NCI-H1105 treated with DMSO at 0.1 percent for 48 hours (cell line): ENCODE results near the gene ZNF675.
"Not testable (repeated sequence)": the region's sequence is repeated elsewhere in the genome, so short reads cannot be mapped to it uniquely, and the experiment has no call there.

Experiments
- DNase-seq: peaks from one replicate; lab custom pipeline; 2025; lab: John Stamatoyannopoulos, UW

The ZNF675 gene

DNA sequence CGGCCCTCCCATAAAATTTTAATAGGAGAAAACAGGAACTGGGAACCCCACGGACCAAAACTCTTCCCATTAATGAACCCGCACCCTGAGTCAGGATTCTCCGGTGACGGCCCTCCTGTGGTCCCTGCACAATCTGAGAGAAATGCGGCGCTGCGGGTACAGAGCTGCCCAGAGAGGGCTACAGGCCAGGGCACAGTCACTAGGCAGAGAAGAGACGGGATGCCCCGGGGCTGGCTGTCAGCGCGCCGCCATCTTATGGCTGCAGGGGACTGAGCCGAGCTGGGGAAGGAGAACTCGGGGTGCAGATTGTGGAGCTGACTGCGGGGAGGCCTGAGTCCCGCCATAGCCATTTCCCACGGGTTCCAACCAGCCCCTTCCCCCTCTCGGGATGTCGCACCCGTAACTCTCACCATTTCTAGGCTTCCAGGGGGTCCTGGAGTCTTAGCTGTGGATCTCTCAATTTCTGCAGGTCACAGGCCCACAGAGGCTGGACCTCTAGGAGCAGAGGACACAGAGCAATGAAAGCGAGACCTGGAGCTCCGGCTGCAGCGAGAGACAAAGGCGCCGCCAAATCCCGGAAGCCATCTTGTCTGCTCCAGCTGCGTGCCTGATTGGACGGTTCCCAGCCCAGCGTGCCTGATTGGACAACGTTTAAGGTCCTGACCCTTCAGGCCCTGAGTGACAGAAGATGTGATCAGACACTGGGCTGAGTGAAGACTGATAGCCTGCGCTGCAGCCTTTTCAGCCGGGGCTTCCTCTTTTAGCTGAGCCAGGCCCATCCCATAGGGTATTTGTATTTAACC, at the start of gene ZNF675:
Gene ZNF675 (minus strand): TSS at position 592 of the 803 bp plus-strand sequence. CDS start 179 bp downstream, at position 413.
- DNase-seq: peak; percentile 93

DNA sequence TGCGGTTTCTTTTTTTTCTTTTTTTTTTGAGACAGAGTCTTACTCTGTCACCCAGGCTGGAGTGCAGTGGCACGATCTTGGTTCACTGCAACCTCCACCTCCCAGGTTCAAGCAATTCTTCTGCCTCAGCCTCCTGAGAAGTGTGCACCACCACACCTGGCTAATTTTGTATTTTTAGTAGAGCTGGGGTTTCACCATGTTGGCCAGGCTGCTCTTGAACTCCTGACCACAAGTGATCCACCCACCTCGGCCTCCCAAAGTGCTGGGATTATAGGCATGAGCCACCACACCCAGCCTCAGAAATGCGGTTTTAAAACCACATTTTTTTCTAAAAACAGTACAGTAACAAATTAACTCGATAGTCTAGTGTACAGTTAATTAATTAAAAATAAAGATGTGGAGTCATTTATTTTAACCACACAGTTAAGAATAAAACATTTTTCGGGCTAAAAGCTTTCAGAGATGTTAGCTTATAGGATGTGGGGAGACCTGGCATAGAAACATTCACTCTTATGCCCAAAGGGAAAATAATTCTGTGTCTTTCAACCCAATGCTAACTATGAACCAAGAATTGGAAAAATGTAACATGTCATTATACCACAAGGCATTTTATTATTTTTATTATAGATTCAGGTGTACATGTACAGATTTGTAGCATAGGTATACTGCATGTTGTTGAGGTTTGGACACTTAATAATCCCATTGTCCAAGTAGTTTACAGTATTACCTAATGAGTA, 43.9 kb upstream of the ZNF675 start:
- not testable (repeated sequence) for DNase-seq

DNA sequence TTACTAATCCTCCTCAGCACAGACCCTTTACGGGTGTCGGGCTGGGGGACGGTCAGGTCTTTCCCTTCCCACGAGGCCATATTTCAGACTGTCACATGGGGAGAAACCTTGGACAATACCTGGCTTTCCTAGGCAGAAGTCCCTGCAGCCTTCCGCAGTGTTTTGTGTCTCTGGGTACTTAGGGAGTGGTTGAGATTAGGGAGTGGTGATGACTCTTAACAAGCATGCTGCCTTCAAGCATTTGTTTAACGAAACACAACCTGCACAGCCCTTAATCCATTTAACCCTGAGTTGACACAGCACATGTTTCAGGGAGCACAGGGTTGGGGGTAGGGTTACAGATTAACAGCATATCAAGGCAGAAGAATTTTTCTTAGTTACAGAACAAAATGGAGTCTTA, 37.1 kb upstream of the ZNF675 start:
- not testable (repeated sequence) for DNase-seq

DNA sequence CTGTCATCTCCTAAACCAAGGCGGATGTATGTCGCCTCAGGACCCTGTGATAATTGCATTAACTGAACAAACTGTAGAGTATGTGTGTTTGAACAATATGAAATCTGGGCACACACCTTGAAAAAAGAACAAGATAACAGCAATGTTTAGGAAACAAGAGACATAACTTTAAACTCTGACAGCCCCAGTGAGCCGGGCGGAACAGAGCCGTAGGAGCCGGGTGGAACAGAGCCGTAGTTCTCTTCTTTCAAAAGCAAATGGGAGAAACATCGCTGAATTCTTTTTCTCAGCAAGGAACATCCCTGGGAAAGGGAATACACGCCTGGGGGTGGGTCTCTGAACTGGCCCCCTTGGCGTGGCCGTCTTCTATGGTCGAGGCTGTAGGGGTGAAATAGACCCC, 31.8 kb upstream of the ZNF675 start:
- no peak for DNase-seq

DNA sequence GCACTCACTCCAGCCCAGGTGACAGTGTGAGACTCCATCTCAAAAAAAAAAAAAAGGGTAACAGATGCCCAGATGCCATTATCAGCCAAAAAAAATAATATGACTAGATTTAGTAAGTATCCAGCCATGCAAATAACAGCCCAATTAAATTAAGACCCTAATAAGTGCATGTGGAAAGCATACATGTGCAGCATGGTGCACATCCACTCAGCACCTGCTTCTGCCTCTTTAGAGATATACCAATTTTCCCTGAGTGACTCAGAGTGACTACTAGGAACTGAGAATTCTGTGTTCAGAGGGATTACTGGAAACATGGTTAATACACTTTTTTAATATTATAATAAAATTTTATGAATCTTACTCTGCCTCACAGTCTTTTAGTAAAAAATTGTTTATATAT, 29.8 kb upstream of the ZNF675 start:
- DNase-seq: no peak

DNA sequence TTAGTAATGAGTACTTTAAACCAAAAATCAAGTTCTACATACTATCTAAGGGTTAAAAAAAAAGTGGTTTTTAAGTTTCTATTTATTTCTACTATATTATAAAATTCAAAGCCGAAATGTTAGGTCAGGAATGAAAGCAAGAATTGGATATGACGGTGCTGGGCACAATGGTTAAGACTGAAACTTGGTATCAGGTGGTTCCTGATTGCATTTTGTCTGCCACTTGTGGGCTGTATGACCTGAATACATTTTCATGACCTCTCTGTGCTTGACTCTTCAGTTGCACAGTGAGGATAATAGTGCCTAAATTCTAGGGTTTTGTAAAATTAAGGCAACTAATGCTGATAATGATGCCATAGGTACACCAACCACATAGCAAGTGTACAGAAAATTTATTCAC, 22.3 kb upstream of the ZNF675 start:
- DNase-seq: no peak

DNA sequence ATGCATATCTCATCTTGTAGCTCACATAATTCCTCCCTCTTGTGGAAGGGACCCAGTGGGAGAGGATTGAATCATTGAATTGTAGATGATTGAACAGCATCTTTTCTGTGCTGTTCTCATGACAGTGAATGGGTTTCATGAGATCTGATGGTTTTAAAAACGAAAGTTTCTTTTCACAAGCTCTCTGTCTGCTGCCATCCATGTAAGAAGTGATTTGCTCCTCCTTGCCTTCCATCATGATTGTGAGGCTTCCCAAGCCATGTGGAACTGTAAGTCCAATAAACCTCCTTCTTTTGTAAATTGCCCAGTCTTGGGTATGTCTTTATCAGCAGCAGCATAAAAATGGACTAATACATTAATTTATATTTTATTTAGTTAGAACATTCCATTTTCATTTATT, 19.6 kb upstream of the ZNF675 start:
- no peak for DNase-seq

DNA sequence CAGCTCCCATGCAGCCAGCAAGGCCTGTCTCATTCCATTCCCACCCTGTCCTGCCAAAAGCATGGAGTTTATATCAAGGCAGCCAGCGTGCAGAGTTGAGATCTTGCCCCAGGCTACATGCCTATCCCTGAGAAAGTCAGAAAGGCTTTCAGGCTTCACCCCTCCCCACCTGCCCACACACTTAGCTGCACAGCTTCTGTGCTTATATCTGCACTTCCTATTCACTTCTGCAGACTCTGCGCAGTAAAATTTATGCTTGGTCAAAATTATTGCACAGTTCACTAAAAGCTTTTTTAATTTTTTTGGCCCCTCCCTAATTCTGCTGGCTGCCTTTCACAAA, 12.5 kb upstream of the ZNF675 start:
- no peak for DNase-seq

DNA sequence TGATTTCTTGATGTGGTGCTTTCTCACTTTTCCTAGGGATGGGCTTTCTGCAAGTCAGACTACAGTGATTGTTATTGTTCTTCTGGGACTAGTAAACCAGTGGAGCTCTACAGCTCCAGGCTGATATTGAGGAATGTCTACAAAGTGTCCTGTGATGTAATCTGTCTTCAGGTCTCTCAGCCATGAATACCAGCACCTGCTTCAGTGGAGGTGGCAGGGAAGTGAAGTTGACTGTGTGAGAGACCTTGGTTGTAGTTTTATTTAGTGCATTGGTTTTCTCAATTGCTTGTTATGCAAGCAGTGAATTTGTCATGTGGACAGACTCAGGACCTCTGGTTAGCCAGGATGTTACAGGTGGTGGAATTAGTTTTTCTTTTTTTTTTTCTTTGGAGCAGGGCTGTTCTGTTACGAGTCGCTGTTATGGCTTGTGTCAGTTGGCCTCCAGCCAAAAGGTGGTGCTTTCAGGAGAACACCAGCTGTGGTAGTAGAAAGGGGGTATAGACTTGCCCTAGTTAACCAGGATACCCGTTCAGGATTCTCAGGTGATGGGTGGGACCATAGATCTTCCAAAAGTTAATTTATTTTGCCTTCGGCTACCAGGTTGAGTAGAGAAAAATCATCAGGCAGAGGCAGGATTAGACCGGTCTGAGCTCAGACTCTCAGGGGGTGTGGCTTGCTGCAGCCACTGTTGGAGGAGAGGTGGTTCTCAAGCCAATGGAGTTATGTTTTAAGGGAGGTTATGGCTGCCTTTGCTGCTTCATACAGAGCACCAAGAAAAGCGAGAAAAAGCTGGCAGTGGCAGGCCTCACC, 11.9 kb upstream of the ZNF675 start:
- DNase-seq: peak; percentile 42

DNA sequence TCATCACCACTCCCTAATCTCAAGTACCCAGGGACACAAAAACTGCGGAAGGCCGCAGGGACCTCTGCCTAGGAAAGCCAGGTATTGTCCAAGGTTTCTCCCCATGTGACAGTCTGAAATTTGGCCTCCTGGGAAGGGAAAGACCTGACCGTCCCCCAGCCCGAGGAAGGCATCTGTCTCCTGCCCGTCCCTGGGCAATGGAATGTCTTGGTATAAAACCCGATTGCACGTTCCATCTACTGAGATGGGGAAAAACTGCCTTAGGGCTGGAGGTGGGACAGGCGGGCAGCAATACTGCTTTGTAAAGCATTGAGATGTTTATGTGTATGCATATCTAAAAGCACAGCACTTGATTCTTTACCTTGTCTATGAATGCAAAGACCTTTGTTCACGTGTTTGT, 5.9 kb upstream of the ZNF675 start:
- not testable (repeated sequence) for DNase-seq

DNA sequence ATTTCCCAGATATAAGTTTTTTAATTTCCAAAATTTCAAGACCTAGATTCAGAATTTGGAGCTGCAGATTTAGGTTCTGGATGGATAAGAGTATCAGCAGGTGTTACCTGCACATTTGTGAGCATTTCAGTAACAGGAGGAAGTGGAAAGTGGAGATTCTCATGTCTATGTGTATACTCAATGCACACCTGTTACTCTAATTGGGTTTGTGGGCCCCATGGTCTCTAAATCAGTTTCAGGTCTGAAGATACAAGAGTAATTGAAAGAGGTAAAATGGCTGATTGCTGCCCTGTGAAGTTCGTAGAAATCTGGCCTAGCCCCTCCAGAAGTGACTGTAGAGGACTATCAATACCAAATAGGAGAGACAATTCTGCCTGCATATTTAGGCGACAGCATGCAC, 13.9 kb downstream of the ZNF675 start:
- no peak for DNase-seq

DNA sequence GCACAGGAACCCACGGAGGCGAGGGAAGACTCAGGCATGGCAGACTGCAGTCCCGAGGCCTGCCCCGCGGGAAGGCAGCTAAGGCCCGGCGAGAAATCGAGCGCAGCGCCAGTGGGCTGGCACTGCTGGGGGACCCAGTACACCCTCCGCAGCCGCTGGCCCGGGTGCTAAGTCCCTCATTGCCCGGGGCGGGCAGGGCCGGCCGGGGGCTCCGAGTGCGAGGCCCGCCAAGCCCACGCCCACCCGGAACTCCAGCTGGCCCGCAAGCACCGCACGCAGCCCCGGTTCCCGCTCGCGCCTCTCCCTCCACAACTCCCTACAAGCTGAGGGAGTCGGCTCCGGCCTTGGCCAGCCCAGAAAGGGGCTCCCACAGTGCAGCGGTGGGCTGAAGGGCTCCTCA, 18.4 kb downstream of the ZNF675 start:
- not testable (repeated sequence) for DNase-seq

DNA sequence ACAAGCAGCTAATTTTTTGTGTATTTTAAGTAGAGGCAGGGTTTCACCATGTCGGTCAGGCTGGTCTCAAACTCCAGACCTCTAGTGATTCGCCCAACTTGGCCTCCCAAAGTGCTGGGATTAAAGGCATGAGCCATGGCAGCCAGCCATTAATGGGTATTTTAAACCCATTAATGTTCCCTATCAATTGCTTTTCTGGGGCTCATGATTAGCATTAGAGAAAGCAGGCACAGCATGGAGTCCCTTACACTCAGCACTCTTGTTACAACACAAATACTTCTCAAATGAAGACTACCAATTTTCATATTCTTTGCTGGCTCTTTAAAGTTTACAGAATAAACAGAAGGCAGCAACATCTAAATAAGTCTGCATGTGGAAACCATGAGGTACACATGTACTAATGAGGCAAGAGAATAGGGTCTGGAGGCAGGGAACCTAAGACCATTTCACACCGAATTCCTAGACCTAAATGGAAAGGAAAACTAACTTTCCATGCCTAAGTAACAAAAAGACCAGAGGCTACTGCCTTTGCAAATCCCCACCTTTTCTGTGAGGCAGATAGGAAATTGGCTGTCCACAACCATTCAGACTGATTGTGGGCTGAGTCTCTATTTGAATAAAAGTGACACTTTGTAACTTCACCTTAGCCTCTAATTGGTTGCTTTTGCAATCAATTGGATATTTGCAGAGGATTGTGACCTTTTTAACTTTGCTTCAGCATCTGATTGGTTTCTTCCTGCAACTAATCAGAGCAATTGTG, 21.2 kb downstream of the ZNF675 start:
- no peak for DNase-seq

DNA sequence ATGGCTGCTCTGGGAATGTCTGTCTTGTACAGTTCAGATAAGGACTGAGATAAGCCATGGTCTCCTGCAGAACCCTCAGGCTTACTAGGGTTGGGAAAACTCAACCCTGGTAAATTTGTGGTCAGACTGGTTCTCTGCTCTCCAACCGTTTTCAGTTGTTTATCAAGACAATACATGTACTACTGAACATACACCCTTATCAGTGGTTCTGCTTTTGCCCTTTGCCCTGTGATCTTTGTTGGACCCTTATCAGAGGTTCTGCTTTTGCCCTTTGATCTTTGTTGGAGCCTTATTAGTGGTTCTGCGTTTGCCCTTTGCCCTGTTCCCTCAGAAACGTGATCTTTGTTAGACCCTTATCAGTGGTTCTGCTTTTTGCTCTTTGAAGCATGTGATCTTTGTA, 37.2 kb downstream of the ZNF675 start:
- DNase-seq: not testable (repeated sequence)
